Aorta (tissue), 5 donors: ENCODE data around the gene NCOA3. TPM values are rescaled to one million over a fixed set of nuclear protein-coding genes. Genes with fewer than 3 reads are reported as not detected.

Experiments
- ATAC-seq: fragments of 200-7000 bp; cut with Tn5 transposase; one replicate; pipeline ENCODE4 v1.9.1; 2022; ENCODE audit warnings: moderate library complexity; ENCODE audit not compliant: low FRiP score
- DNase-seq, 2 donors: peaks; one replicate each; pipeline ENCODE4 v3.0.0-alpha.2; 2020
- H3K27ac ChIP-seq, 2 donors: one replicate each; pipeline ENCODE4 v1.5.1; 2013; ENCODE audit warnings: low read length in 2 of 2, mild to moderate bottlenecking in 2 of 2, moderate library complexity in 2 of 2, control low read depth in 1 of 2, inconsistent platforms in 1 of 2, low read depth in 1 of 2
- H3K27me3 ChIP-seq, 2 donors: one replicate each; pipeline ENCODE4 v1.6.1; 2013; ENCODE audit warnings: control low read depth in 1 of 2, low read length in 1 of 2, mild to moderate bottlenecking in 1 of 2, moderate library complexity in 1 of 2; ENCODE audit not compliant: insufficient read depth in 2 of 2, control insufficient read depth in 1 of 2
- H3K36me3 ChIP-seq, 2 donors: one replicate each; pipeline ENCODE4 v1.6.1; 2013; ENCODE audit warnings: control low read depth in 1 of 2, low read length in 1 of 2, mild to moderate bottlenecking in 1 of 2; ENCODE audit not compliant: insufficient read depth in 2 of 2, control insufficient read depth in 1 of 2
- H3K4me1 ChIP-seq, 2 donors: one replicate each; pipeline ENCODE4 v1.6.1; 2013; ENCODE audit warnings: low read length in 2 of 2, control low read depth in 1 of 2, mild to moderate bottlenecking in 1 of 2, moderate library complexity in 1 of 2; ENCODE audit not compliant: insufficient read depth in 2 of 2, control insufficient read depth in 1 of 2
- H3K4me3 ChIP-seq, 2 donors: one replicate each; pipeline ENCODE4 v1.5.1; 2013; ENCODE audit warnings: low read length in 2 of 2, control low read depth in 1 of 2, mild to moderate bottlenecking in 1 of 2
- H3K9me3 ChIP-seq: one replicate; pipeline ENCODE4 v1.6.1; 2013; ENCODE audit warnings: mild to moderate bottlenecking, low read length; ENCODE audit not compliant: control insufficient read depth
- WGBS, 2 donors: extraction: QIAGEN DNeasy Blood & Tissue Kit; methylation state at CpG; one replicate each; pipeline ENCODE4 v1.1.7; 2013; 5-methylcytosine and 5-hydroxymethylcytosine counted together
- intact Hi-C, 2 donors: fragments of 100-400 bp; cut with DNase I; formaldehyde crosslinking; loops; one replicate each; pipeline versions ENCODE4 v1.14.2 to v1.15.0; 2022
- polyA plus RNA-seq, 2 donors: library from polyadenylated mRNA; stranded (reverse); fragments of 200-250 nt; gene quantifications; one replicate each; pipeline ENCODE4 v1.2.3, GENCODE V29; 2013
- total RNA-seq, 2 donors: library from RNA; stranded (reverse); fragmentation: NEBNext Ultra II Directional; extraction: Animal tissue kit (Norgen Biotek cat#: 25700); gene quantifications; one replicate each; pipeline ENCODE4 v1.2.1, GENCODE V29; 2021
- donor health status: healthy with polysubstance abuse.
- donor health status: Bipolar disorder and iron deficiency.
- donor health status: DM: no; HTN: no; CAD: no.
- donor health status: DM: no; HTN: no; CAD: no.
- donor health status: DM: yes; HTN: yes; CAD: no.

Gene NCOA3
- total and polyA plus RNA-seq, 4 donors, result 4.8 to 53.7 (median 27.7) TPM

DNA sequence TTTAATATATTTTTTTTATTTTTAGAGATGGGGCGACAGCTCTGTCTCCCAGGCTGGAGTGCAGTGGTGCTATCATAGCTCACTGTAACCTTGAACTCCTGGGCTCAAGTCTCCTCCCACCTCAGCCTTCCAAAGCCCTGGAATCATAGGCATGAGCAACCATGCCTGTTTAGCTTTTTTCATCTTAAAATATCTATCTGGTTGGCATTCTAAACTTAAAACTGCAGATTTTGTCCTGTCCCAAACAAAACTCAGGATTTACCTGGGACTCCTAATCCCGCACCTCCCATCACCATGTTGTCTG is 158.9 kb downstream of the NCOA3 start:
- intact Hi-C loops, result loop anchor here (5.0 kb wide), 2 partner anchors 127 to 962 kb away; partner anchors contain the start of gene SULF2 (in 1 of the 2)

DNA sequence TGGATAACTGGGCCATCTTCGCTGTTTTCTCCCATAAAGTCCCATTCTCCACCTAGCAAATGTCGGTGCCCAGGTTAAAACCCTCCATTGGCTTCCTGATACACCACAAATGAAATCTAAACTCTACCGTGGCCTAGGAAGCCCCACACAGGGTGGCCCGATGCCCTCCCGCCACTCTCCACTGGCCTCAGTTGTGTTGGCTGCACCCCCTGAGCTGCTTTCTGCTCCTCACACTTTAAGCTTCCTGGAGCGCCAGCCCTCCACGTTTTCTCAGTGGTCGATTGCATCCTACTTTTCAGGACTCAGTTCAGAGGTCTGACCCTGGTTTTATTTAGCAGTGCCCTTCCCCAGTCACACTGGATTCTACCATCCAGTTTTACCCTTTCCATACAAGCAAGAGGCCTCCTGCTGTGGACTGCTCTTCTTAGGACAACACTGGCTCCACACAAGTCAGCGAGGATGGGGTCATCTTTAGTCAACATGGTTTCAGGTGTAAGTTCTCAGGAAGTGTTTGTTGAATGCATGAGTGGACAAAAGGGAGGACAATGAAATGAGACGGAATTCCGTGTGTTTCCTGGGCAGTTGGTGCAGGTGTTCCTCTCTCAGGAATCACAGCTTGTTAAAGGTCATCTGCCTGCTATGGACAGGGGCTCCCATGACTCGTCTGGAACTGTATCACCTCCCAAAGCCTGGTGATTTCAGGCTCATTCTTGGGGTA is 159.5 kb downstream of the NCOA3 start:
- Histone ChIP-seq H3K27ac (no peak overlapping the region), H3K9me3 (no peaks in the 10 kb centered on the region), H3K36me3 (peaks cover 0 to 2% of the 10 kb centered on the region in 2 donors), H3K4me3 (no peak overlapping the region), H3K27me3 (no peaks in the 10 kb centered on the region), H3K4me1 (no peaks in the 10 kb centered on the region)
- no peak for DNase-seq
- 87% methylated on average over 12 of the region's 12 CpGs for WGBS, 2 donors
- intact Hi-C loops, result loop anchor here (5.0 kb wide), 2 partner anchors 126 to 961 kb away; partner anchors contain the start of gene SULF2 (in 1 of the 2)
- no peak for ATAC-seq

More for the DNA sequence above, 158.9 kb downstream of the NCOA3 start:
- H3K36me3 ChIP-seq, result peaks cover 0 to 2% of the 10 kb centered on the region in 2 donors
- no peaks in the 10 kb centered on the region for H3K27me3 ChIP-seq
- no peaks in the 10 kb centered on the region for H3K9me3 ChIP-seq
- no peak overlapping the region for H3K27ac ChIP-seq
- no peak for ATAC-seq
- no peak for DNase-seq
- H3K4me3 ChIP-seq, result no peak overlapping the region
- 59 to 63% methylated on average over 2 of the region's 2 CpGs for WGBS, 2 donors
- no peaks in the 10 kb centered on the region for H3K4me1 ChIP-seq

DNA sequence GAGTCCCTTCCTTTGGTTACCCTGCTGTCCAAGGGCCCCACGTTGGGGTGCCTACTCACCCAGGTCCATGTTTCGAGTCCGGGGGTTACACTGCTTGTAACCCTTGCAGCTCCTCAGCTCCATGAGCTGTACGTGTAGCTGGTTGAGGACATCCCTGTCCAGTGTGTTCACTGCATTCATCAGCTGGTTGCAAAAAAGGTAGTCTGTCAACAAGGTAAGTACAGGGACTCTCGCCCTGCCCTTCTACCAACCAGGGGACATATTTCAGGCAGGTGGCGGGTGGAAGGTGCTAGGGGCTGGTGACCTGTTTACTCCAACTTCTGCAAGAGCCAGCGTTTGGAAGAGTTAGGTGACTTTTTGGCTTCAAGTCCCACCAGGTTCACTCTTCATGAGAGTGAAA is 160.0 kb downstream of the NCOA3 start:
- no peak for ATAC-seq
- no peaks in the 10 kb centered on the region for H3K9me3 ChIP-seq
- no peak overlapping the region for H3K27ac ChIP-seq
- H3K4me1 ChIP-seq, result no peaks in the 10 kb centered on the region
- WGBS, 2 donors, result 83 to 84% methylated on average over 7 of the region's 7 CpGs
- no peak for DNase-seq
- intact Hi-C loops, result loop anchor here (5.0 kb wide), 2 partner anchors 126 to 961 kb away; partner anchors contain the start of gene SULF2 (in 1 of the 2)
- H3K27me3 ChIP-seq, result no peaks in the 10 kb centered on the region
- H3K36me3 ChIP-seq, result peaks cover 0 to 2% of the 10 kb centered on the region in 2 donors
- no peak overlapping the region for H3K4me3 ChIP-seq

DNA sequence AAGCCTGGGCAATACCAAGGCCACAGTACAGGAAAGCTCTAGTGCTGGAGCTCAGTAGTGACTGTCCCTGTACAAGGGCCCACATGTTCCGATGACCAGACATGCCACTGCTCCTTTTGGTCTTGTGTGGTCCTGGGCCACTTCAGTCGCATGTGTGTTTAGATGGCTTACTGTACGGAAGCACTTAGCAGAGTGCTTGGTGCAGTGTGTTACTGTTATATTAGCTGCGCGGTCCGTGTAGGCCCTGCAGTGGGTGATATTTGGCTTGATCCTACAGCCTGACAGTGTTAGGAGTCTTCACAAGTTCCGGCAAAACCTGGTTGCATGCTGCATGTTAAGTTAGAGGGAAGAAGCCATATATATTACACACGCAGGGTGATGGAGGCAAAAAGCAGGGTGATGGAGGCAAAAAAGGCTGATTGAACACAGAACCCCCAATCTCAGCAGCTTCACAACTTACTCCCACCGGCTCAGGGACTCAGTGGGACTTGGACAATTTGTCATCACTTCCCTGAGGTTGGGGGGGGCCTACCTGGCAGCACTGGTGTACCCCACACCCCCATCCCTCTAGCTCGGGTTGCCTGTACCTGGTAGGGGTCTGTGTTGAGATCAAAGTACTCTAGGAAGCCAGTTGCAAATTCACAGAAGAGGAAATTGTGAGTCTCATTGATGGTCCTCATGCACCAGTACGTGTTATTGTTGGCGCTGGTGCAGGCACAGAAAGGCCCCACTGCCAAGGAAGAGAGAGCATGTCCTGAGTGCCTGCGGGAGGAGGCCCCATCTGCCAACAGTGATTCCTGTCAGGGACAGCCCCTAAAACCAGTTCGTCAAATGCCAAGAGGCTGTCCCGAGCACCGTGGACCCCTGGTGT is 161.0 kb downstream of the NCOA3 start:
- no peaks in the 10 kb centered on the region for H3K9me3 ChIP-seq
- H3K4me1 ChIP-seq, result no peaks in the 10 kb centered on the region
- WGBS, 2 donors, result 62 to 63% methylated on average over 16 of the region's 16 CpGs
- no peaks in the 10 kb centered on the region for H3K27me3 ChIP-seq
- no peak overlapping the region for H3K27ac ChIP-seq
- ATAC-seq (no peak), DNase-seq (no peak)
- H3K4me3 ChIP-seq, result no peak overlapping the region
- intact Hi-C loops, result loop anchor here (5.0 kb wide), 2 partner anchors 125 to 960 kb away; partner anchors contain the start of gene SULF2 (in 1 of the 2)
- peaks cover 0 to 2% of the 10 kb centered on the region in 2 donors for H3K36me3 ChIP-seq

GRCh38 chr20:47663354-47664067 is 161.8 kb downstream of the NCOA3 start:
- DNase-seq, result peak; percentile 81 to 93
- Histone ChIP-seq H3K9me3 (no peaks in the 10 kb centered on the region), H3K27ac (no peak overlapping the region)

DNA sequence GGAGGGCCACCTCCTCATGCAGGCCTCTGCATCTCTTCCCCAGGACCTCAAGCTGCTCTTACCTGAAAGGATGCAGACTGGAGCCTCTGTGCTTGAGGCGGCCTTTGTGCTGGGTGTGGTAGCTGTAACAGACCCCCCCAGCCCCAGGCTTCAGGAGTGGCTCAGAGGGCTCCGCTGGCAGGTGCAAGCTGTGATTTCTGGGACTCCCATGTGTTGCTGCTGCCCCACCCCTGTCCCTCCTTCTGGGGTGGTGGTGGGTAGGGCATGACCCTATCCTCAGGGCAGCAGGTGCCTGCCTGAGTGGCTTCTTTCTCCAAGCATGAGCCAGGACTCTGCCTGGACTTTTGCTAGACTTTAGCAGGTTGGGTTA is 162.4 kb downstream of the NCOA3 start:
- DNase-seq (no peak), ATAC-seq (peak; percentile 1)
- H3K27me3 ChIP-seq, result no peaks in the 10 kb centered on the region
- no peaks in the 10 kb centered on the region for H3K4me1 ChIP-seq
- intact Hi-C loops, result loop anchor here (1.0 to 5.0 kb wide), 3 partner anchors 123 to 958 kb away; partner anchors contain the start of gene SULF2 (in 1 of the 2)
- H3K9me3 ChIP-seq, result no peaks in the 10 kb centered on the region
- no peak overlapping the region for H3K4me3 ChIP-seq
- peaks cover 0 to 2% of the 10 kb centered on the region in 2 donors for H3K36me3 ChIP-seq
- WGBS, 2 donors, result 85 to 90% methylated on average over 2 of the region's 2 CpGs
- H3K27ac ChIP-seq, result no peak overlapping the region

More at GRCh38 chr20:47663354-47664067, 161.8 kb downstream of the NCOA3 start:
- ATAC-seq, result peak; percentile 90
- Histone ChIP-seq H3K36me3 (peaks cover 0 to 2% of the 10 kb centered on the region in 2 donors), H3K4me1 (no peaks in the 10 kb centered on the region), H3K27me3 (no peaks in the 10 kb centered on the region), H3K4me3 (no peak overlapping the region)
- intact Hi-C loops, result loop anchor here (1.0 to 5.0 kb wide), 3 partner anchors 124 to 959 kb away; partner anchors contain the start of gene SULF2 (in 1 of the 2)
- WGBS, 2 donors, result 36 to 39% methylated on average over 20 of the region's 20 CpGs

DNA sequence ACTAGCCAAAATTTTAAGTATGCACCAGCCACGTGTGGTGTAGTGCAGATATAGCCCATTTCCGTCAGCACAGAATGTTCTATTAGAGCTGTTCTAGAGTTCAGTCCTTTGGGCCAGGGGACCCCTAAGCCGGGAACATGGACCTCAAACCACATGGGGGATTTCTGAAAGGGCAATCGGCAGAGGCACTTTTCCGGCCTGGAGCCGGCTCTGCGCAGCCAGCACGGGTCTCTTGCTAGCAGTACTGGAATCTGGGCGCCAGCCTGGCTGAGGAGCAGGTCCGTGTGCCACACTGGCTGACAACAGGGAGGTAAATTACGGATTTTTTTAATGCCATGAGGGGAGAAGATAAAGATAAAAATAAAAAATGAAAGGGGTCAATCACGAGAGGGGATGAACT is 163.1 kb downstream of the NCOA3 start:
- no peaks in the 10 kb centered on the region for H3K9me3 ChIP-seq
- no peaks in the 10 kb centered on the region for H3K4me1 ChIP-seq
- no peak overlapping the region for H3K4me3 ChIP-seq
- no peaks in the 10 kb centered on the region for H3K27me3 ChIP-seq
- ATAC-seq (no peak), DNase-seq (no peak)
- intact Hi-C loops, result loop anchor here (1.0 to 5.0 kb wide), 3 partner anchors 123 to 958 kb away; partner anchors contain the start of gene SULF2 (in 1 of the 2)
- H3K36me3 ChIP-seq, result no peaks in the 10 kb centered on the region
- H3K27ac ChIP-seq, result no peak overlapping the region
- 81% methylated on average over 12 of the region's 12 CpGs for WGBS, 2 donors
